ENCODE results near the gene LRRTM4. TPM values are rescaled to one million over a fixed set of nuclear protein-coding genes. Genes with fewer than 3 reads are reported as not detected.

LRRTM4 gene
- total and polyA plus RNA-seq, 4 donors = 0.52 to 2.7 TPM; not detected in 2

DNA sequence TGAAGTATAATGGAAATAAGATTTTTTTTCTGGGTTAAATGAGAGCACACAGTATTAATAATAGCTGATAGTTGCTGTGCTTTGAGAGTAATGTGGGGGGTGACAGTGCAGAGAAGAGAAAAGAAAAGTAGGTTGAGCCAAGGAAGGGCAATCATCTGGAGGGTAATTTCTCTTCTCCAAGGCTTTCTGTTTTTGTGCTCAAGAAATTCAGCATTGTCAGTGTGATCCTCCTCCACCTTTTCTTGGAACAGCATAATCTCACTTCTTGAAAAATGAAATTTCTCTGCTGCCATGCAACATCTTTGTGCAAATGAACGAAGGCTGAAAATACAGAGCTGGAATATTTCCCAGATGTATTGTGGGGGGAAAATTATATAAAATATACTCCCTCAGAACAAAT is 673.1 kb downstream of the LRRTM4 start:
- Histone ChIP-seq H3K27ac (ENCODE audit: low read depth in 1 of 2, low read length in 2 of 2) (no peak overlapping the region), H3K27me3 (ENCODE audit: control insufficient read depth in 1 of 2, insufficient read depth in 2 of 2, low read length in 1 of 2) (no peaks in the 10 kb centered on the region), H3K9me3 (ENCODE audit: control insufficient read depth, low read length) (no peaks in the 10 kb centered on the region), H3K4me1 (ENCODE audit: control insufficient read depth in 1 of 2, insufficient read depth in 2 of 2, low read length in 2 of 2) (no peaks in the 10 kb centered on the region), H3K36me3 (ENCODE audit: control insufficient read depth in 1 of 2, insufficient read depth in 2 of 2, low read length in 1 of 2) (no peaks in the 10 kb centered on the region), H3K4me3 (ENCODE audit: low read length in 2 of 2) (no peak overlapping the region)
- DNase-seq (no peak), ATAC-seq (ENCODE audit: low FRiP score) (no peak)
- intact Hi-C loops (cut with DNase I) = no loop called here
- 48 to 55% methylated on average over 1 of the region's 1 CpG for WGBS, 2 donors

DNA sequence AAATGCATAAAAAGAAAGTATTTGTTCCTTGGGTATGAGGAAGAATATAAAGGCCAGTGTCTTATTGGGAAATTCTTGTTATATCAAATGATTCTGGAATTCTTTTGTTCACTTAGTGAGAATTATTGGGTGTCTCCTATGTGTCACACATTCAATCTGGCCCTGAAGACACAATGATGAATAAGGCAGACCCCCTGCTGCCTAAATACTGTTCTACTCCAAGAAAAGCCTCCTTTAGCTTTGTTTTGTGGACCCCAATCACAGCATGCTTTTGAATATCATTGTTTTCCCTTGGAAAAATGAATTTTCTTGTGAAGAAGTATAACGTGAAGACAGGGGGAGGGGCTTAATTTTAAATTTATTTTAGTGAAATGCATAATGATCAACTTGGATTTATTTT is 682.4 kb downstream of the LRRTM4 start:
- intact Hi-C loops (cut with DNase I) = no loop called here
- 45 to 57% methylated on average over 1 of the region's 1 CpG for WGBS, 2 donors
- Histone ChIP-seq H3K27me3 (ENCODE audit: control insufficient read depth in 1 of 2, insufficient read depth in 2 of 2, low read length in 1 of 2) (no peaks in the 10 kb centered on the region), H3K9me3 (ENCODE audit: control insufficient read depth, low read length) (no peaks in the 10 kb centered on the region), H3K36me3 (ENCODE audit: control insufficient read depth in 1 of 2, insufficient read depth in 2 of 2, low read length in 1 of 2) (no peaks in the 10 kb centered on the region), H3K4me1 (ENCODE audit: control insufficient read depth in 1 of 2, insufficient read depth in 2 of 2, low read length in 2 of 2) (no peaks in the 10 kb centered on the region), H3K4me3 (ENCODE audit: low read length in 2 of 2) (no peak overlapping the region), H3K27ac (ENCODE audit: low read depth in 1 of 2, low read length in 2 of 2) (no peak overlapping the region)
- ATAC-seq (ENCODE audit: low FRiP score) = no peak
- DNase-seq = no peak

DNA sequence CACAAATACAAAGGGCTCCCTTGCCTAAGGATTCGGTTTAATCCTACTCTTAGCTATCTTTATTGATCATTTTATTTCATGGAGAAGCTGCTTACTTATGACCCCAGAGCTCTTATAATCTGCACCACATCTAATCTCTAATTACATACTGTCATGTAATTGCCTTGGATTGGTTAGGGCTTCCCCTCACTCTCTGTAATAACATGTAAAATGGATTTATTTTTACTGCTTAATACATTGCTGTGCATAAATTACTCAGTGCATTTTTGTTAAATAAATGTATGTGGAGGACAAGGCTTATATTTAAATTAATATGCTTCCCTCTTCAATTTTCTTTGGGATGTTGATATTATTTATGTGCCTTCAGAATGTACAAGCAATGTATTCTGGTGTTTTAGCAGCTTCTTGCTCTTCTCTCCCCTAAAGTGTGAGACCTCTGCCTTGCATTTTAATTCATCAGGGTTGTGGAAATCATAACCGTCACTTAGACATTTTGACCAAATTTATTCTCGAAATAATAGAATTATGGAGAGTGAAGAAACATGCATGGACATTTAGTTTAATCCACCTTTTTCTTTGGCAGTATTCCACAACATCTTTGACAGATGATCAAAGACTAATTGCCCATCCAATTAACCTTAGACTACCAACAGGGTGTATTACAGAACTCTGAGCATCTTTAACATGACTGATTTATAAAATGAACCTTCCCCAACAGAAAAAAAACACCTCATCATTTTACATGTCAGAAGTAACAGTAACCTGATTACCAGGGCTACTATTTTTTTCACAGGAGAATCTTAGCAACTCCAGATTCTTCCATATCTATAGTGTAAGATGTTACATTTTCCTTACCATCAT is 692.6 kb downstream of the LRRTM4 start:
- no peak overlapping the region for H3K27ac ChIP-seq (ENCODE audit: low read depth in 1 of 2, low read length in 2 of 2)
- no peak overlapping the region for H3K4me3 ChIP-seq (ENCODE audit: low read length in 2 of 2)
- intact Hi-C loops (cut with DNase I) = no loop called here
- 73 to 83% methylated on average over 3 of the region's 3 CpGs for WGBS, 2 donors
- no peaks in the 10 kb centered on the region for H3K9me3 ChIP-seq (ENCODE audit: control insufficient read depth, low read length)
- H3K36me3 ChIP-seq (ENCODE audit: control insufficient read depth in 1 of 2, insufficient read depth in 2 of 2, low read length in 1 of 2) = no peaks in the 10 kb centered on the region
- H3K4me1 ChIP-seq (ENCODE audit: control insufficient read depth in 1 of 2, insufficient read depth in 2 of 2, low read length in 2 of 2) = no peaks in the 10 kb centered on the region
- DNase-seq (no peak), ATAC-seq (ENCODE audit: low FRiP score) (no peak)
- no peaks in the 10 kb centered on the region for H3K27me3 ChIP-seq (ENCODE audit: control insufficient read depth in 1 of 2, insufficient read depth in 2 of 2, low read length in 1 of 2)

DNA sequence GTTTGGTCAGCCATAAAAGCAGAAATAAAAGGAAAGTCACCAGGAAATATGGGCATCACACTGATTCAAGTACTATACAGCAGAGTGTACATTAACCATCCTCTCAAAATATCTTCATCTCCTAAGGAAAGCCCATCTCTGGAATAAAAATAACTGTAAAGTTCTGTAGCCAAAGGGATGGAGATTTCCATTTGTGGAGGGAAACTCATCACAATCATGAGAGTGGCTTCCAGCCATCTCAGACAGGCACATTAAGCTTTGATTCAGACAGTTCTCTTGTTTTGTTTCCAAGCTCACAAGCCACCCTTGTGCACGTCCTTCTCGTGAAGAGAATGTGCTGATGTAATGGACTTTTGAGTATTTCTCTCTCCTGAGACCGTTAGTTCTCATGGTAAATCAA is 695.5 kb downstream of the LRRTM4 start:
- ATAC-seq (ENCODE audit: low FRiP score) (no peak), DNase-seq (no peak)
- Histone ChIP-seq H3K4me1 (ENCODE audit: control insufficient read depth in 1 of 2, insufficient read depth in 2 of 2, low read length in 2 of 2) (no peaks in the 10 kb centered on the region), H3K4me3 (ENCODE audit: low read length in 2 of 2) (no peak overlapping the region), H3K27ac (ENCODE audit: low read depth in 1 of 2, low read length in 2 of 2) (no peak overlapping the region), H3K27me3 (ENCODE audit: control insufficient read depth in 1 of 2, insufficient read depth in 2 of 2, low read length in 1 of 2) (no peaks in the 10 kb centered on the region), H3K9me3 (ENCODE audit: control insufficient read depth, low read length) (no peaks in the 10 kb centered on the region), H3K36me3 (ENCODE audit: control insufficient read depth in 1 of 2, insufficient read depth in 2 of 2, low read length in 1 of 2) (no peaks in the 10 kb centered on the region)
- intact Hi-C loops (cut with DNase I) = no loop called here
- WGBS, 2 donors = 2 to 16% methylated on average over 3 of the region's 3 CpGs

DNA sequence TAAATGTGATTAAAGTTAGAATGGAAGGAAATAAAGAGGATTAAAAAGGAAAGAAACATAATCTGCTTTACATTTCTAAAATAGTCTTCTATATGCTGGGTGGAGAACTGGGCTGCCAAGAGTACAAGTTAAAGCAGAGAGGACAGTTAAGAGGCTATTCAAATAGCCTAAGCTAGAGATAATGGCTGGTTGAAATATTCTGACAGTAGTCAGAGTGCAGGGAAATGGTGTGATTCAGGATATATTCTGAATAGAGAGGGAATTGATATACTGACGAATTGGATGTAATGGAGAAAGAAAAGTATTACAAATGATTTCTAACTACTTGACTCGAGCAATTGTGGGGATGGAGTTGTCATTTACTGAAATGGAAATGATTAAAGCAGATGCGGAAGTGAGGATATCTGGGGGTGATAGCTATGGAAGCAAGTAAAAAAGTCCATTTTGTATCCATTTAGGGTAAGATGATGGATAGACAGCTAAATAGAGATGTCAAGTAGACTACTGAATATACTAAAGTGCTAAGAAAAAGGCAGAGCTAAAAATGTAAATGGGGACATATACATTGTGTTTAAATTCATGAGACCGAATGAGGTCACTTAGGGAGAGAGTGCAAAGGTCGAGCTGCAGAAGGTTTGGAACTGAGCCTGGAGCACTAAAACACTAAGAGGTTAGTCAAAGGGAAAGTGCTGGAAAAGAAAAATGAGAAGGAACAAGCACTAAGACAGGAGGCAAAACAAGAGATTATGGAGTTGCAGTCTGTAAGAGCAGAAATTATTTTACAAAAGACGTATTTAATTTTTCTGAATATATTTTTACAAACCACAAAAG is 696.8 kb downstream of the LRRTM4 start:
- H3K27ac ChIP-seq (ENCODE audit: low read depth in 1 of 2, low read length in 2 of 2) = no peak overlapping the region
- no peak for ATAC-seq (ENCODE audit: low FRiP score)
- no peak overlapping the region for H3K4me3 ChIP-seq (ENCODE audit: low read length in 2 of 2)
- WGBS, 2 donors = 60 to 61% methylated on average over 6 of the region's 6 CpGs
- no peaks in the 10 kb centered on the region for H3K9me3 ChIP-seq (ENCODE audit: control insufficient read depth, low read length)
- no peaks in the 10 kb centered on the region for H3K4me1 ChIP-seq (ENCODE audit: control insufficient read depth in 1 of 2, insufficient read depth in 2 of 2, low read length in 2 of 2)
- intact Hi-C loops (cut with DNase I) = no loop called here
- H3K36me3 ChIP-seq (ENCODE audit: control insufficient read depth in 1 of 2, insufficient read depth in 2 of 2, low read length in 1 of 2) = no peaks in the 10 kb centered on the region
- no peak for DNase-seq
- H3K27me3 ChIP-seq (ENCODE audit: control insufficient read depth in 1 of 2, insufficient read depth in 2 of 2, low read length in 1 of 2) = no peaks in the 10 kb centered on the region

DNA sequence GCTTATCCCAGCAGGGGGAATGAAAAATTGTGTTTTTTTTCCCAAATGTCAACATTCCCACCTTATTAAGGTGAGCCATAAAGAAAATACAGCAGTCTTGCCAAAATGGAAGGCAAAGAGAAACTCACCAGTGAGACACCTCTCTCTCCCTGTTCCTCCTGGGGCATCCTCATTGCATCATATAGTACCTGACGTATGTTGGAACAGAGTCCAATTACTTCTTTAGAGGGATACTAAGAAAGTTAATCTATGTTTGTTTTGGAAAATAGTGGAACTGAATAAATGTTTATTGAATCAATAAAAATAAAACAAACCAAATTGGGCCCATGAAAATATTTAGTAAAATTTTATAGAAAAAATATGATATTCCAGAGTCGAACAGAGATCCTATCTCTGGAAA is 700.4 kb downstream of the LRRTM4 start:
- intact Hi-C loops (cut with DNase I) = no loop called here
- H3K4me1 ChIP-seq (ENCODE audit: control insufficient read depth in 1 of 2, insufficient read depth in 2 of 2, low read length in 2 of 2) = no peaks in the 10 kb centered on the region
- ATAC-seq (ENCODE audit: low FRiP score) (no peak), DNase-seq (no peak)
- no peaks in the 10 kb centered on the region for H3K9me3 ChIP-seq (ENCODE audit: control insufficient read depth, low read length)
- H3K36me3 ChIP-seq (ENCODE audit: control insufficient read depth in 1 of 2, insufficient read depth in 2 of 2, low read length in 1 of 2) = no peaks in the 10 kb centered on the region
- no peak overlapping the region for H3K27ac ChIP-seq (ENCODE audit: low read depth in 1 of 2, low read length in 2 of 2)
- H3K4me3 ChIP-seq (ENCODE audit: low read length in 2 of 2) = no peak overlapping the region
- 56 to 64% methylated on average over 2 of the region's 2 CpGs for WGBS, 2 donors
- H3K27me3 ChIP-seq (ENCODE audit: control insufficient read depth in 1 of 2, insufficient read depth in 2 of 2, low read length in 1 of 2) = no peaks in the 10 kb centered on the region

DNA sequence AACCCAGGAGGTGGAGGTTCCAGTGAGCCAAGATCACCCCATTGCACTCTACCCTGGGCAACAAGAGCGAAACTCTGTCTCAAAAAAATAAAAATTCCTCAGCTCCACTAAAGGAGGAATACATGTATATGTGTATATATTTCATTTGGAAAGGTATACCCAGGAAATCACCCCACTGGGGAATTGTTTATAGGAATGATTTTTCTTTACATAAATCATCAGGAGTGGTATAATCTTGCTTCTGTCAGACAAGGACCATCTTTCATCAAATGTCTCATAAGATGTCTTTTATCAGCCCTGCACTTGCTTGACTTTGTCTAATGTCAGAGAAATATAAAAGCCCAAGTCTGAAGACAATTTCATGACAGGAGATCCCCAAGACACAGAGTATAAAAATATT is 709.1 kb downstream of the LRRTM4 start:
- no peak for ATAC-seq (ENCODE audit: low FRiP score)
- no peaks in the 10 kb centered on the region for H3K9me3 ChIP-seq (ENCODE audit: control insufficient read depth, low read length)
- H3K36me3 ChIP-seq (ENCODE audit: control insufficient read depth in 1 of 2, insufficient read depth in 2 of 2, low read length in 1 of 2) = no peaks in the 10 kb centered on the region
- intact Hi-C loops (cut with DNase I) = no loop called here
- H3K27me3 ChIP-seq (ENCODE audit: control insufficient read depth in 1 of 2, insufficient read depth in 2 of 2, low read length in 1 of 2) = no peaks in the 10 kb centered on the region
- H3K27ac ChIP-seq (ENCODE audit: low read depth in 1 of 2, low read length in 2 of 2) = no peak overlapping the region
- no peak for DNase-seq
- WGBS, 2 donors = 96% methylated on average over 1 of the region's 1 CpG
- no peaks in the 10 kb centered on the region for H3K4me1 ChIP-seq (ENCODE audit: control insufficient read depth in 1 of 2, insufficient read depth in 2 of 2, low read length in 2 of 2)
- no peak overlapping the region for H3K4me3 ChIP-seq (ENCODE audit: low read length in 2 of 2)

DNA sequence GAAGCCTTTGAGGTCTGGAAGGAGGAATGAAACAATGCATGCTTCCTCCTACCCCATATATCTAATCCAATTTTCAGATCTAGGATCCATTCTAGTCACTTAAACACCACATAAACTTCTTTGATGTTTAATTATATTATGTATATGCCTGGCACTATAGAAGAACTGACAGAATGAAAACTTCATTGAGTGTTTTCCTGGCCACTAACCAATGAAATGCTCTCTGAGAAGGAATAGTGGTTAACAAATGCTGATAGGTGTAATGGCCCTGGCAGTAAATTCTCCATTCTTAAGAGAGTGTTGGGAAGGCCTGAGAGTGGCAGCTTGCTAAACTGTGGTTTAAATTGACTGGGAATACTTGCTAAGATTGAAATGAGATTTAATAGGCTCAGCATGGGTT is 710.0 kb downstream of the LRRTM4 start:
- no peaks in the 10 kb centered on the region for H3K9me3 ChIP-seq (ENCODE audit: control insufficient read depth, low read length)
- DNase-seq (no peak), ATAC-seq (ENCODE audit: low FRiP score) (no peak)
- no peak overlapping the region for H3K27ac ChIP-seq (ENCODE audit: low read depth in 1 of 2, low read length in 2 of 2)
- no peak overlapping the region for H3K4me3 ChIP-seq (ENCODE audit: low read length in 2 of 2)
- no peaks in the 10 kb centered on the region for H3K4me1 ChIP-seq (ENCODE audit: control insufficient read depth in 1 of 2, insufficient read depth in 2 of 2, low read length in 2 of 2)
- H3K36me3 ChIP-seq (ENCODE audit: control insufficient read depth in 1 of 2, insufficient read depth in 2 of 2, low read length in 1 of 2) = no peaks in the 10 kb centered on the region
- intact Hi-C loops (cut with DNase I) = no loop called here
- H3K27me3 ChIP-seq (ENCODE audit: control insufficient read depth in 1 of 2, insufficient read depth in 2 of 2, low read length in 1 of 2) = no peaks in the 10 kb centered on the region

DNA sequence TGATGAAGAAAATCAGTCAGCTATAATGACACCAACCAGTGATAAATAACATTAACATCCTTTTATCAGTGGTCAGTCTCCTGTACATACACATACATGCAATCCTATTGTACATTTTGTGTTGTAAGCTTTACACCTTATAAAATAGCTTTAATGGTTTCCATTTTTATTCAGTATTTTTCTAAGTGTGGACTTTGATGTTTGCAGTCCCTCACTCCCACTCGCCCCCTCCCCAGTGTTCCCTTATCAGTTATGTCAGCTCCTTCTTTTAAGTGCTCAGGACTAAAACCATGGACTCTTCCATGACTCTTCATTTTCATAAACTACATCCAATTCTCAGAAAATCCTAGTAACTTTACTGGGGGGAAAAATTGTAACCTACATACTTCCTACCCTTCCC is 713.0 kb downstream of the LRRTM4 start:
- H3K27ac ChIP-seq (ENCODE audit: low read depth in 1 of 2, low read length in 2 of 2) = no peak overlapping the region
- no peaks in the 10 kb centered on the region for H3K27me3 ChIP-seq (ENCODE audit: control insufficient read depth in 1 of 2, insufficient read depth in 2 of 2, low read length in 1 of 2)
- ATAC-seq (ENCODE audit: low FRiP score) (no peak), DNase-seq (no peak)
- no peaks in the 10 kb centered on the region for H3K4me1 ChIP-seq (ENCODE audit: control insufficient read depth in 1 of 2, insufficient read depth in 2 of 2, low read length in 2 of 2)
- WGBS, 2 donors = 76 to 87% methylated on average over 1 of the region's 1 CpG
- intact Hi-C loops (cut with DNase I) = no loop called here
- no peaks in the 10 kb centered on the region for H3K9me3 ChIP-seq (ENCODE audit: control insufficient read depth, low read length)
- no peaks in the 10 kb centered on the region for H3K36me3 ChIP-seq (ENCODE audit: control insufficient read depth in 1 of 2, insufficient read depth in 2 of 2, low read length in 1 of 2)
- H3K4me3 ChIP-seq (ENCODE audit: low read length in 2 of 2) = no peak overlapping the region

Data from aorta (tissue), 5 donors.